ENCODE results near the gene TECRL. TPM values are rescaled to one million over a fixed set of nuclear protein-coding genes. Genes with fewer than 3 reads are reported as not detected.

The TECRL gene
- total and polyA plus RNA-seq, 9 donors: 0.07 to 0.27 (median 0.08) TPM; not detected in 6

GRCh38 chr4:64407000-64407399 lies 2.2 kb downstream of the TECRL start:
- no peak for DNase-seq
- no peaks in the 10 kb centered on the region for H3K4me1 ChIP-seq (ENCODE audit: insufficient read depth)
- no peaks in the 10 kb centered on the region for H3K27me3 ChIP-seq
- no peaks in the 10 kb centered on the region for H3K36me3 ChIP-seq
- no peaks in the 10 kb centered on the region for H3K9me3 ChIP-seq
- H3K4me3 ChIP-seq: no peak overlapping the region
- TF ChIP-seq CTCF (IDR thresholded peaks at IDR 0.05) (no peak), EP300 (IDR thresholded peaks at IDR 0.05) (no peak), POLR2A (IDR thresholded peaks at IDR 0.05) (no peak)
- H3K27ac ChIP-seq: no peak overlapping the region
- WGBS, 3 donors: 72 to 74% (median 73%) methylated on average over 1 of the region's 1 CpG
- intact Hi-C loops (cut with DNase I): no loop called here

- Histone ChIP-seq H3K27ac (no peak overlapping the region), H3K4me3 (no peak overlapping the region), H3K9me3 (no peaks in the 10 kb centered on the region), H3K27me3 (no peaks in the 10 kb centered on the region), H3K36me3 (no peaks in the 10 kb centered on the region), H3K4me1 (ENCODE audit: insufficient read depth) (no peaks in the 10 kb centered on the region)
- intact Hi-C loops (cut with DNase I): no loop called here
- TF ChIP-seq POLR2A (IDR thresholded peaks at IDR 0.05) (no peak), CTCF (IDR thresholded peaks at IDR 0.05) (no peak), EP300 (IDR thresholded peaks at IDR 0.05) (no peak)
- 80 to 85% (median 85%) methylated on average over 11 of the region's 11 CpGs for WGBS, 3 donors
- no peak for DNase-seq
Observed at GRCh38 chr4:64405761-64406160, 3.5 kb downstream of the TECRL start.

- intact Hi-C loops (cut with DNase I): no loop called here
- H3K4me3 ChIP-seq: no peak overlapping the region
- TF ChIP-seq CTCF (IDR thresholded peaks at IDR 0.05) (no peak), POLR2A (IDR thresholded peaks at IDR 0.05) (no peak), EP300 (IDR thresholded peaks at IDR 0.05) (no peak)
Observed at GRCh38 chr4:64402684-64403083, 6.6 kb downstream of the TECRL start.

GRCh38 chr4:64399313-64400109 lies 9.7 kb downstream of the TECRL start:
- Histone ChIP-seq H3K27me3 (no peaks in the 10 kb centered on the region), H3K36me3 (no peaks in the 10 kb centered on the region), H3K9me3 (no peaks in the 10 kb centered on the region), H3K4me1 (ENCODE audit: insufficient read depth) (no peaks in the 10 kb centered on the region), H3K4me3 (no peak overlapping the region), H3K27ac (no peak overlapping the region)
- WGBS, 3 donors: 86 to 95% (median 93%) methylated on average over 5 of the region's 5 CpGs
- TF ChIP-seq CTCF (IDR thresholded peaks at IDR 0.05): no peak
- TF ChIP-seq EP300 (IDR thresholded peaks at IDR 0.05): no peak
- TF ChIP-seq POLR2A (IDR thresholded peaks at IDR 0.05): no peak
- intact Hi-C loops (cut with DNase I): no loop called here
- no peak for DNase-seq

More at GRCh38 chr4:64402684-64403083, 6.6 kb downstream of the TECRL start:
- no peaks in the 10 kb centered on the region for H3K27me3 ChIP-seq
- H3K9me3 ChIP-seq: no peaks in the 10 kb centered on the region
- H3K27ac ChIP-seq: no peak overlapping the region
- DNase-seq: no peak
- WGBS, 3 donors: 18 to 31% (median 26%) methylated on average over 2 of the region's 2 CpGs
- H3K4me1 ChIP-seq (ENCODE audit: insufficient read depth): no peaks in the 10 kb centered on the region
- H3K36me3 ChIP-seq: no peaks in the 10 kb centered on the region

All from ovary (tissue), 9 donors.